Measurements from ENCODE around the gene FHIT.

The FHIT gene

GRCh38 chr3:60277361-60277800, 973.9 kb downstream of the FHIT start:
- no peak for DNase-seq (ENCODE audit: low read depth)

GRCh38 chr3:60276615-60277014, 974.6 kb downstream of the FHIT start:
- DNase-seq (ENCODE audit: low read depth), result no peak

- no peak for DNase-seq (ENCODE audit: low read depth)
These were observed 976.6 kb downstream of the FHIT start for GRCh38 chr3:60274646-60275045.

- no peak for DNase-seq (ENCODE audit: low read depth)
These were observed 977.2 kb downstream of the FHIT start for GRCh38 chr3:60274098-60274497.

- no peak for DNase-seq (ENCODE audit: low read depth)
These were observed 981.4 kb downstream of the FHIT start for GRCh38 chr3:60269829-60270266.

- no peak for DNase-seq (ENCODE audit: low read depth)
These were observed 981.9 kb downstream of the FHIT start for GRCh38 chr3:60269377-60269776.

GRCh38 chr3:60268123-60268522, 983.1 kb downstream of the FHIT start:
- no peak for DNase-seq (ENCODE audit: low read depth)

- DNase-seq (ENCODE audit: low read depth), result no peak
These were observed 984.8 kb downstream of the FHIT start for GRCh38 chr3:60266444-60266843.

- no peak for DNase-seq (ENCODE audit: low read depth)
These were observed 988.1 kb downstream of the FHIT start for GRCh38 chr3:60263191-60263590.

- no peak for DNase-seq (ENCODE audit: low read depth)
These were observed 988.7 kb downstream of the FHIT start for GRCh38 chr3:60262546-60262945.

- DNase-seq (ENCODE audit: low read depth), result no peak
These were observed 990.7 kb downstream of the FHIT start for GRCh38 chr3:60260546-60260945.

- no peak for DNase-seq (ENCODE audit: low read depth)
These were observed 1000.4 kb downstream of the FHIT start for GRCh38 chr3:60250810-60251209.

- DNase-seq (ENCODE audit: low read depth), result no peak
These were observed 1001.0 kb downstream of the FHIT start for GRCh38 chr3:60250206-60250605.

GRCh38 chr3:60246361-60246760, 1004.9 kb downstream of the FHIT start:
- DNase-seq (ENCODE audit: low read depth), result no peak

- DNase-seq (ENCODE audit: low read depth), result no peak
These were observed 1007.8 kb downstream of the FHIT start for GRCh38 chr3:60243456-60243855.

- DNase-seq (ENCODE audit: low read depth), result no peak
These were observed 1010.8 kb downstream of the FHIT start for GRCh38 chr3:60240492-60240891.

- DNase-seq (ENCODE audit: low read depth), result no peak
These were observed 1012.7 kb downstream of the FHIT start for GRCh38 chr3:60238550-60238949.

- no peak for DNase-seq (ENCODE audit: low read depth)
These were observed 1021.8 kb downstream of the FHIT start for GRCh38 chr3:60229502-60229901.

- no peak for DNase-seq (ENCODE audit: low read depth)
These were observed 1022.4 kb downstream of the FHIT start for GRCh38 chr3:60228823-60229222.

GRCh38 chr3:60226912-60227311, 1024.3 kb downstream of the FHIT start:
- DNase-seq (ENCODE audit: low read depth), result no peak

GRCh38 chr3:60225848-60226247, 1025.4 kb downstream of the FHIT start:
- DNase-seq (ENCODE audit: low read depth), result no peak

GRCh38 chr3:60220768-60221167, 1030.5 kb downstream of the FHIT start:
- no peak for DNase-seq (ENCODE audit: low read depth)

GRCh38 chr3:60219501-60219900, 1031.8 kb downstream of the FHIT start:
- DNase-seq (ENCODE audit: low read depth), result no peak

- DNase-seq (ENCODE audit: low read depth), result no peak
These were observed 1033.9 kb downstream of the FHIT start for GRCh38 chr3:60217156-60217911.
